ENCODE measurements around the gene PACRG.

DNA sequence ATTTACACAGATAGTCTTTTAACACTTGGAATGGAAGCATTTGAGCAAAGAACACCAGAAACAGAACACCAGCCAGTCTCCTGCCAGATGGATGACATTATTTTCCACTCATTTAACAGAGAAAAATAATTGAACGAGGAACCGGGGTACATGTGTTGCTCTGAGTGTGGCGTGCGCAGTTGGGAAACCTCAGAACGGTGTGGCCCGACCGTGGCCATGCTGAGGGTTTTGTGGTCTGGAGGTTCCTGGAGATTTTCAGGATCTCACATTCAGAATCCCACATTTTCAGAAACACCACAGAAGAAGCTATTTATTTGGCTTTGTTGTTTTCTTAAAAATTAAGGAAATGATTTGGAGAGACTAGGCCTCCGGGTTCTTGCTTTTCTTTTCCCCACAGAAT lies 559.9 kb downstream of the PACRG start:
- TF ChIP-seq, protein P1, sequence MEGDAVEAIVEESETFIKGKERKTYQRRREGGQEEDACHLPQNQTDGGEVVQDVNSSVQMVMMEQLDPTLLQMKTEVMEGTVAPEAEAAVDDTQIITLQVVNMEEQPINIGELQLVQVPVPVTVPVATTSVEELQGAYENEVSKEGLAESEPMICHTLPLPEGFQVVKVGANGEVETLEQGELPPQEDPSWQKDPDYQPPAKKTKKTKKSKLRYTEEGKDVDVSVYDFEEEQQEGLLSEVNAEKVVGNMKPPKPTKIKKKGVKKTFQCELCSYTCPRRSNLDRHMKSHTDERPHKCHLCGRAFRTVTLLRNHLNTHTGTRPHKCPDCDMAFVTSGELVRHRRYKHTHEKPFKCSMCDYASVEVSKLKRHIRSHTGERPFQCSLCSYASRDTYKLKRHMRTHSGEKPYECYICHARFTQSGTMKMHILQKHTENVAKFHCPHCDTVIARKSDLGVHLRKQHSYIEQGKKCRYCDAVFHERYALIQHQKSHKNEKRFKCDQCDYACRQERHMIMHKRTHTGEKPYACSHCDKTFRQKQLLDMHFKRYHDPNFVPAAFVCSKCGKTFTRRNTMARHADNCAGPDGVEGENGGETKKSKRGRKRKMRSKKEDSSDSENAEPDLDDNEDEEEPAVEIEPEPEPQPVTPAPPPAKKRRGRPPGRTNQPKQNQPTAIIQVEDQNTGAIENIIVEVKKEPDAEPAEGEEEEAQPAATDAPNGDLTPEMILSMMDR (IDR thresholded peaks at IDR 0.05), result no peak
- TF ChIP-seq POLR2AphosphoS5 (IDR thresholded peaks at IDR 0.05) (no peak), POLR2A (IDR thresholded peaks at IDR 0.05) (no peak)
